Stomach (tissue), 9 donors: Measurements from ENCODE around the gene ASCC3. TPM values are rescaled to one million over a fixed set of nuclear protein-coding genes. Genes with fewer than 3 reads are reported as not detected.

Experiments
- DNase-seq, 2 donors: peaks; one replicate each; pipeline versions ENCODE4 v3.0.0 to v3.0.0-alpha.2; 2013 to 2019
- H3K27ac ChIP-seq, 5 donors: fragments of 200-600 bp in 4 of 5; sonication (generic) in 4 of 5; one replicate each; pipeline ENCODE4 v1.5.1; 2013 to 2019; ENCODE audit warnings: mild to moderate bottlenecking in 1 of 5, moderate library complexity in 1 of 5
- H3K27me3 ChIP-seq, 3 donors: fragments of 200-600 bp; sonication (generic); one replicate each; pipeline ENCODE4 v1.5.1; 2017 to 2019; ENCODE audit warnings: mixed run types in 1 of 3
- H3K36me3 ChIP-seq, 4 donors: fragments of 200-600 bp; sonication (generic); 1 replicate in 3 of 4; 2 replicates in 1 of 4; pipeline ENCODE4 v1.5.1; 2016 to 2019
- H3K4me1 ChIP-seq, 4 donors: fragments of 200-600 bp; sonication (generic); one replicate each; pipeline ENCODE4 v1.5.1; 2016 to 2019
- H3K4me3 ChIP-seq, 4 donors: fragments of 200-600 bp; sonication (generic) in 3 of 4; one replicate each; pipeline ENCODE4 v1.5.1; 2016 to 2019; ENCODE audit warnings: mild to moderate bottlenecking in 1 of 4
- H3K9me3 ChIP-seq, 4 donors: fragments of 200-600 bp; sonication (generic); one replicate each; pipeline ENCODE4 v1.5.1; 2016 to 2019
- CTCF ChIP-seq, 7 experiments: fragments of 450-650 bp in 4 of 7; fragments of 200-600 bp in 3 of 7; sonication (generic) in 3 of 7; IDR thresholded peaks; one replicate each; pipeline ENCODE4 v1.5.1; 2016 to 2019; ENCODE audit warnings: antibody characterized with exemption in 7 of 7, control low read depth in 2 of 7, mild to moderate bottlenecking in 1 of 7
- EP300 ChIP-seq: sonication (generic); formaldehyde crosslinking; IDR thresholded peaks from one replicate; pipeline ENCODE4 v1.6.1; 2017; ENCODE audit warnings: antibody characterized with exemption
- POLR2A ChIP-seq, 4 donors: fragments of 450-650 bp; IDR thresholded peaks; one replicate each; pipeline ENCODE4 v1.6.1; 2016; ENCODE audit warnings: antibody characterized with exemption in 4 of 4, control low read depth in 2 of 4, mild to moderate bottlenecking in 1 of 4, moderate library complexity in 1 of 4
- POLR2AphosphoS5 ChIP-seq, 3 donors: sonication (generic); formaldehyde crosslinking; IDR thresholded peaks; one replicate each; pipeline ENCODE4 v1.6.1; 2016; ENCODE audit warnings: antibody characterized with exemption in 3 of 3
- WGBS, 5 donors: extraction: QIAGEN DNeasy Blood & Tissue Kit in 3 of 5; methylation state at CpG; one replicate each; pipeline versions ENCODE4 v1.1.5 to v1.1.7; 2013 to 2018; 5-methylcytosine and 5-hydroxymethylcytosine counted together
- intact Hi-C: fragments of 100-400 bp; cut with DNase I; formaldehyde crosslinking; loops from one replicate; pipeline ENCODE4 v1.15.1; 2023; ENCODE audit warnings: low total_unique reads
- polyA plus RNA-seq, 3 donors: library from polyadenylated mRNA; stranded (reverse); fragments of 200-250 nt; gene quantifications; one replicate each; pipeline ENCODE4 v1.2.3, GENCODE V29; 2013
- total RNA-seq, 5 donors: library from RNA; depleted of rRNA; stranded (reverse); fragments of >200 nt; gene quantifications; one replicate each; pipeline versions ENCODE4 v1.1.0 to v1.2.3, GENCODE V29; 2014 to 2016
- donor health status: healthy with polysubstance abuse.
- donor health status: Bipolar disorder and iron deficiency.
- donor health status: healthy.

The ASCC3 gene
- total and polyA plus RNA-seq, 8 donors, result 6.3 to 49.2 (median 19.1) TPM

GRCh38 chr6:100665041-100665380 lies 216.1 kb downstream of the ASCC3 start:
- Histone ChIP-seq H3K27ac (no peak overlapping the region), H3K9me3 (no peaks in the 10 kb centered on the region), H3K4me1 (peaks cover 0 to 4% (median 0%) of the 10 kb centered on the region in 4 donors), H3K27me3 (no peaks in the 10 kb centered on the region), H3K4me3 (no peak overlapping the region), H3K36me3 (peaks cover 0 to 5% (median 2%) of the 10 kb centered on the region in 4 donors)
- 0 to 44% (median 33%) methylated on average over 1 of the region's 1 CpG for WGBS, 5 donors
- TF ChIP-seq POLR2A (IDR thresholded peaks at IDR 0.05), result no peak
- TF ChIP-seq EP300, result no peak
- no peak for TF ChIP-seq CTCF (IDR thresholded peaks at IDR 0.05)
- TF ChIP-seq POLR2AphosphoS5 (IDR thresholded peaks at IDR 0.05), result no peak
- no peak for DNase-seq
- intact Hi-C loops, result loop anchor here (10.0 kb wide), 1 partner anchor 550 kb away; no protein-coding TSS in a partner anchor

GRCh38 chr6:100664274-100665040 lies 216.7 kb downstream of the ASCC3 start:
- DNase-seq, result peak in 1 of 2 donors; percentile 52
- no peak for TF ChIP-seq POLR2AphosphoS5 (IDR thresholded peaks at IDR 0.05)
- TF ChIP-seq CTCF (IDR thresholded peaks at IDR 0.05), result peak in 5 of 7 experiments; percentile 16 to 66 (median 45)
- no peaks in the 10 kb centered on the region for H3K27me3 ChIP-seq
- no peak overlapping the region for H3K27ac ChIP-seq
- intact Hi-C loops, result loop anchor here (10.0 kb wide), 1 partner anchor 550 kb away; no protein-coding TSS in a partner anchor
- no peaks in the 10 kb centered on the region for H3K9me3 ChIP-seq
- peaks cover 0 to 4% (median 0%) of the 10 kb centered on the region in 4 donors for H3K4me1 ChIP-seq
- H3K4me3 ChIP-seq, result no peak overlapping the region
- H3K36me3 ChIP-seq, result peaks cover 0 to 5% (median 2%) of the 10 kb centered on the region in 4 donors

- no peak for DNase-seq
- no peaks in the 10 kb centered on the region for H3K27me3 ChIP-seq
- H3K9me3 ChIP-seq, result no peaks in the 10 kb centered on the region
- no peak overlapping the region for H3K27ac ChIP-seq
- 89 to 93% (median 91%) methylated on average over 5 of the region's 5 CpGs for WGBS, 5 donors
- intact Hi-C loops, result loop anchor here (10.0 kb wide), 1 partner anchor 549 kb away; no protein-coding TSS in a partner anchor
- H3K36me3 ChIP-seq, result peaks cover 0 to 5% (median 2%) of the 10 kb centered on the region in 4 donors
- no peak overlapping the region for H3K4me3 ChIP-seq
- TF ChIP-seq POLR2A (IDR thresholded peaks at IDR 0.05) (no peak), CTCF (IDR thresholded peaks at IDR 0.05) (no peak), EP300 (no peak), POLR2AphosphoS5 (IDR thresholded peaks at IDR 0.05) (no peak)
- H3K4me1 ChIP-seq, result peaks cover 0 to 4% (median 0%) of the 10 kb centered on the region in 4 donors
Measured at GRCh38 chr6:100663219-100663863, 217.8 kb downstream of the ASCC3 start.

- Histone ChIP-seq H3K9me3 (no peaks in the 10 kb centered on the region), H3K4me3 (no peak overlapping the region), H3K36me3 (peaks cover 0 to 5% (median 2%) of the 10 kb centered on the region in 4 donors), H3K27me3 (no peaks in the 10 kb centered on the region), H3K4me1 (peaks cover 0 to 4% (median 0%) of the 10 kb centered on the region in 4 donors), H3K27ac (no peak overlapping the region)
- TF ChIP-seq POLR2A (IDR thresholded peaks at IDR 0.05), result no peak
- TF ChIP-seq POLR2AphosphoS5 (IDR thresholded peaks at IDR 0.05), result no peak
- TF ChIP-seq EP300, result no peak
- TF ChIP-seq CTCF (IDR thresholded peaks at IDR 0.05), result no peak
- intact Hi-C loops, result loop anchor here (10.0 kb wide), 1 partner anchor 547 kb away; no protein-coding TSS in a partner anchor
- DNase-seq, result no peak
- 87 to 91% (median 89%) methylated on average over 6 of the region's 6 CpGs for WGBS, 5 donors
Measured at GRCh38 chr6:100662264-100662663, 218.9 kb downstream of the ASCC3 start.
